ENCODE measurements around the gene SHISA7.

The SHISA7 gene

GRCh38 chr19:55482156-55482961, 39.3 kb upstream of the SHISA7 start:
- no peak for DNase-seq (ENCODE audit: low read depth)

GRCh38 chr19:55481794-55482155, 38.7 kb upstream of the SHISA7 start:
- no peak for DNase-seq (ENCODE audit: low read depth)

GRCh38 chr19:55481148-55481793, 38.2 kb upstream of the SHISA7 start:
- no peak for DNase-seq (ENCODE audit: low read depth)

GRCh38 chr19:55479451-55480230, 36.5 kb upstream of the SHISA7 start:
- DNase-seq (ENCODE audit: low read depth), result no peak

- DNase-seq (ENCODE audit: low read depth), result no peak
Measured at GRCh38 chr19:55479045-55479444, 35.9 kb upstream of the SHISA7 start.

- DNase-seq (ENCODE audit: low read depth), result no peak
Measured at GRCh38 chr19:55478364-55478763, 35.3 kb upstream of the SHISA7 start.

- DNase-seq (ENCODE audit: low read depth), result no peak
Measured at GRCh38 chr19:55477905-55478304, 34.8 kb upstream of the SHISA7 start.

- DNase-seq (ENCODE audit: low read depth), result peak; percentile 98
Measured at GRCh38 chr19:55476100-55476775, 33.1 kb upstream of the SHISA7 start, which contains the start of gene ZNF628. TSS of gene ZNF628 (plus strand) at chr19:55476617. CDS start at chr19:55479911, 3,294 bp downstream.

- DNase-seq (ENCODE audit: low read depth), result no peak
Measured at GRCh38 chr19:55474269-55475265, 31.5 kb upstream of the SHISA7 start.

GRCh38 chr19:55473225-55474012, 30.3 kb upstream of the SHISA7 start:
- no peak for DNase-seq (ENCODE audit: low read depth)

GRCh38 chr19:55472463-55472862, 29.4 kb upstream of the SHISA7 start:
- DNase-seq (ENCODE audit: low read depth), result peak; percentile 90

- no peak for DNase-seq (ENCODE audit: low read depth)
Measured at GRCh38 chr19:55471266-55471665, 28.2 kb upstream of the SHISA7 start.

- DNase-seq (ENCODE audit: low read depth), result no peak
Measured at GRCh38 chr19:55468054-55468393, 24.9 kb upstream of the SHISA7 start.

GRCh38 chr19:55467236-55468053, 24.3 kb upstream of the SHISA7 start:
- peak; percentile 61 for DNase-seq (ENCODE audit: low read depth)

GRCh38 chr19:55466241-55466614, 23.1 kb upstream of the SHISA7 start:
- DNase-seq (ENCODE audit: low read depth), result no peak

GRCh38 chr19:55465460-55466240, 22.6 kb upstream of the SHISA7 start:
- DNase-seq (ENCODE audit: low read depth), result no peak

- no peak for DNase-seq (ENCODE audit: low read depth)
Measured at GRCh38 chr19:55464662-55465054, 21.6 kb upstream of the SHISA7 start, which contains the start of gene C19orf85. TSS of gene C19orf85 (minus strand) at chr19:55464751. CDS start at chr19:55464554, 197 bp downstream.

GRCh38 chr19:55464039-55464661, 21.1 kb upstream of the SHISA7 start:
- no peak for DNase-seq (ENCODE audit: low read depth)

All from ELR (cell line).